RCC 7860 (cell line): Measurements from ENCODE around the gene MYO3A.
"Not testable (repeated sequence)": the region's sequence is repeated elsewhere in the genome, so short reads cannot be mapped to it uniquely, and the experiment has no call there.

ENCODE experiments used
- DNase-seq: peaks from one replicate; pipeline ENCODE4 v3.0.0-alpha.2; 2015; ENCODE audit warnings: low spot score
- FAIRE-seq: peaks from 2 replicates; lab custom pipeline; 2012; peaks lifted over from hg19 to GRCh38; lab: Jason Lieb, UNC

MYO3A gene

GRCh38 chr10:26081459-26081858 lies 147.4 kb downstream of the MYO3A start:
- no peak for FAIRE-seq
- DNase-seq: no peak

- DNase-seq (no peak), FAIRE-seq (no peak)
Measured at GRCh38 chr10:26085549-26085948, 151.5 kb downstream of the MYO3A start.

DNA sequence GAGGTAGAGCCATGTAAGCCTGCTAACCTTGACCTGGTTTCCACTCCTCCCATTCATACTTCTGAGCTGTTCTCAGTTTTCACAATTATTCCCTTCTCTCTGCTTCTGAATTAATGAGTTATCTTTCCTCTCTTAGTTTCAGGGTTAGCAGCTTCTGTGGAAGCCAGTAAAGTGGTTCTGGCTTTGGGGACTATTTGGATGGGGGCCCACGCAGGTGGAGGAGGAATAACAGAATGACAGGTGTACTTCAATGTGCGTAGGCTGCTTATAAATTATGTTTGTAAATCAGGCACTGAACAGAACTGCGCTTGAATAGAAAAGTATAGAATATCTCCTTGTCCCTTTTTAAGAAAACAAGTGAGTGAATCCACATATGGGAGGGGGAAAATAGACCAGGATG lies 153.6 kb downstream of the MYO3A start:
- FAIRE-seq (no peak), DNase-seq (no peak)

DNA sequence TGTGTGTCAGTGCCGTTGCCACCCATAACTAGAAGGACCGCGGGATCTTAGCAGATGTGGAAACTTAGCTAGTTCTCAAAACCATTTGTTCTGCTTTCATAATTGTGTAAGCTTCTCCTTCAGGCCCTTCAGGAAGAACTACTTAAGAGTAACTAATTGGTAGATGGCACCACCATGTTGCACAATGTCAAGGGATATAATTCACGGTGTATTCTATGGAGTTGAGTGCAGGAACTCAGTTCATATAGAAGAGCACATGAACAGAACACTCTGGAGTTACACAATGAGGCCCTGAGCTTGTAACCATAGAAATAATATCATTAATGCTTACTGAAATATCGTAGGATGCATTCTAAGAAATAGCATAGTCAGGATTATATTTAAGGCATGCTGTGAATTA lies 156.0 kb downstream of the MYO3A start:
- DNase-seq (no peak), FAIRE-seq (no peak)

DNA sequence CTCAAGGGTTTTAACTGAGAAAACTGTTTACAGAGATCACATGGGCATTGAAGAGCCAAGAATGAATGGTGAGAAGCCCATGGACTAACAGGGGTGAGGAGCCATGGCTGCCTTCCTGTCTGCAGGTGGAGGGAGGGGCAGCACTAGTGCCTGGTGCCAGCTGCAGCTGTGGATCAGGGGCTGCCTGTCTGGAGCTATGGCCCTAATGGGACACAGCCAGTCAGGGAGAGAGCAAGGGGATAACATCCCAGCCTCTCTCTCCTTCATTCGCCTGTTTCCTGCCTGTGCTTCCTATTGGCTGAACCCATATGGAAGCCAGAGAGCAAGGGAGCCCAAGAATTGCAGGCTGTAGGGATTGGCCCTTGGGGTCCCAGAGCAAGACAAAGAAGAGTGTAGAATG lies 156.7 kb downstream of the MYO3A start:
- FAIRE-seq (no peak), DNase-seq (no peak)

- DNase-seq (no peak), FAIRE-seq (no peak)
Measured at GRCh38 chr10:26093229-26093628, 159.2 kb downstream of the MYO3A start.

GRCh38 chr10:26095781-26096180 lies 161.8 kb downstream of the MYO3A start:
- no peak for FAIRE-seq

GRCh38 chr10:26097549-26097948 lies 163.5 kb downstream of the MYO3A start:
- FAIRE-seq, DNase-seq: not testable (repeated sequence)

More at GRCh38 chr10:26095781-26096180, 161.8 kb downstream of the MYO3A start:
- no peak for DNase-seq

DNA sequence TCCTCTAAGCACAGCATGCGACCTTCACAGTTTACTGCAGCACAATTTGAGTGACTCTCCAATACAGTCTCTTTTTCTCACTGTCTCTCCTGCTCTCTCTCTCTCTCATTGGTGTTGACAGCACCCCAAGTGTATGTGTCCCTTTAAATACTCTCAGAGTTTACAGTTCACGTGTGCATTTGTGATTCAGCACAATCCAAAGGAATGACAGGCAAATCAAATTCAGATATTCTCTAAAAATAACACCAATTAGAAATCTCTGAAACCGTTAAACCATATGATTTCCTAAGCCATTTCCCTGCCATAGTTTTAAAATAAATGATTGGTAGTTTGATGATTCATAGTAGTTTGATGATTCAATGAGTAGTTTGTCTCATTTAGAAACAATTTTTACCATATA lies 178.5 kb downstream of the MYO3A start:
- no peak for DNase-seq
- no peak for FAIRE-seq

DNA sequence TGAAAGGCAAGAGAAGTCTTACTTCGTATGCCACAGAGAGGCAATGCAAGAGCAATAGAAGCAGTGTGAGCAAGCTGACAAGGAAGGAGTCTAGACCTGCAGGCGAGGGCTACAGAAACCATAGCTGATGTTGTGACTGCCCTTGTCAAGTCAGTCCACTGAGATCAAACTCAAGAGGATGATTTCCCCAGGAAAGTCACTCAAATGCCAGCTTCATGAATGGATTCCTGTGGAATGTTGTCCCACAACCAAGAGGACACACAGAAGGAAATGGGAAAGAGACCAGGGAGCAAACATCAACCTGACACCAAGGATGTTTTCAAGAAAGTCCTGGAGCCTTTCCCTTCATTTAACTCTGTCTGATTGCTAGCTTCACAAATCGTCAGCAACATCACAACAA lies 204.6 kb downstream of the MYO3A start:
- FAIRE-seq: no peak
- no peak for DNase-seq

DNA sequence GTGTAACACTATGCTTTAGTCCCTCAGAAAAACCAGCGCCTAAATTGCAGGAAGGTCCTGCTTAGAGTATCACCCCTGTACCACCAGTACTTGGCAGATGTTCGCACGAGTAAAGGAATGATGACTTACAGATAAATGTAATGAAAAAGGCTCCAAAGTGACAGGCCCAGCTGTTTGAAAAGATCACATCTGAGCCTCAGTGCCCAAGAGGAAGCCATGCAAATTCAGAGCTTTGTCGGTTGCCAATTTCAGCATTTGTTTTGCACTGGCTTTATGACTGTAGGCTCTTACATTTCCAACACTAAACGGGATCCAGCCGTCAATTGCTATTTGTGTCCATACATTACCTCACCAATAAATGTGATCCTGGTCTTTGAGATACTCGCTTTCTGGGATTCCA lies 222.0 kb downstream of the MYO3A start:
- no peak for FAIRE-seq

GRCh38 chr10:26157734-26158133 lies 223.7 kb downstream of the MYO3A start:
- DNase-seq (no peak), FAIRE-seq (no peak)

More for the DNA sequence above, 222.0 kb downstream of the MYO3A start:
- no peak for DNase-seq

- DNase-seq (no peak), FAIRE-seq (no peak)
Measured at GRCh38 chr10:26169466-26169865, 235.4 kb downstream of the MYO3A start.

GRCh38 chr10:26172131-26172530 lies 238.1 kb downstream of the MYO3A start:
- DNase-seq (no peak), FAIRE-seq (no peak)

GRCh38 chr10:26173837-26174236 lies 239.8 kb downstream of the MYO3A start:
- FAIRE-seq: no peak
- DNase-seq: no peak

DNA sequence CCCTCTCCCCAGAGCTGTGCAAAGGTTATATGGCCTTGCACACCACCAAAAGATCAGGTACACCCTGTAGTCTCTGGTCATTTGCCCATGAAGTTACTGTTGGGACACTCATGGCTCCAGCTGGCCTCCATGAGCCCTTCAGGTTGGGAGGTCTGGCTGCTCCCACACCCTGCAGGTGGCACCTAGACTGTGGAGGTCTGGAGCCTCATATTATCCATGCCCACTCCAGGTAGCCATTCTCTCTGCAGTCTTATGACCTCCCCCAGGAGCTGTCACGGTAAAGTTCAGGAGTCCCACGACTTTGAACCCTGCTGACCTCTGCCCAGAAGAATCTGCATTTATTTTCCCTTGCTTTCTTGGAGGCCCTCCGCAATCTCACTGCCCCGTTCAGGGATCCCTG lies 243.3 kb downstream of the MYO3A start:
- DNase-seq (no peak), FAIRE-seq (no peak)

DNA sequence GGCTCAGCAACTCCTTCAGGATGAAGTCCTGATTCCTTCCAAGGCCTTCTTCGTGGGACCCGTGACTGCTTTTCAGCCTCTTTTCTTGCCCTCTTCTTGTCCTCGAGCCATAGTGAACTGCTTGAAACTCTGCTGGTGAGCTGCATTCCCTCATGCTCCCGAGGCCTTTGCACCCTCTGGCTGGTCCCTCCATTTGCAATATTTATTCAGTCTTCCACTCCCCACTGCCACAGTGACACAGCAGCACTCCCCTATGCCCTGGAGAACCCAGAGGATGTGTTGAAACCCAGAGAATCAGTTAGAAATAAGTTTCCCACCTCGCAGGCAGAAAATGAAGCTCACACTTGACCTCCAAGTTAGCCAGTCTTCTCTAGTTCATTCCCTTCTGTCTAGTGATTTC lies 260.2 kb downstream of the MYO3A start:
- DNase-seq: no peak
- no peak for FAIRE-seq

- DNase-seq: no peak
Measured at GRCh38 chr10:26197248-26197647, 263.2 kb downstream of the MYO3A start.

GRCh38 chr10:26198119-26198518 lies 264.1 kb downstream of the MYO3A start:
- FAIRE-seq: no peak

More at GRCh38 chr10:26197248-26197647, 263.2 kb downstream of the MYO3A start:
- FAIRE-seq: no peak

DNA sequence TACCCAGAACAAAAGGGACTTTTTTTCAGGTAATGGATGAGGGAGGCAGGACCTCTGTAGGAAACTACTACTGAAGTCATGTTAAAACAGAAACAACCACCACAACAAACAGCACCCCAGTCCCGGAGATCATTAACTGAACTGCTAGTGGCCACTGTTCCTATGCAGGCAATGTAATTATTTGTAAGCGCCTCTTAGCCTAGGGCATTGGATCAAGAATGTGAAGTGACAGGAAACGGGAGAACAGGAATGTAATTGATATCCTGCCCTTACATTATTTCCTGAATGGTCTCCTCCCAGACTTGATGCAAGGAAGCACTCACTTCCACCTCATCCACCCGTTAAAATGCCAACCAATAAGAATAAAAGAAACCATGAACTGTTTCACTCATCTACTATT lies 265.8 kb downstream of the MYO3A start:
- FAIRE-seq (no peak), DNase-seq (no peak)

More at GRCh38 chr10:26198119-26198518, 264.1 kb downstream of the MYO3A start:
- no peak for DNase-seq

DNA sequence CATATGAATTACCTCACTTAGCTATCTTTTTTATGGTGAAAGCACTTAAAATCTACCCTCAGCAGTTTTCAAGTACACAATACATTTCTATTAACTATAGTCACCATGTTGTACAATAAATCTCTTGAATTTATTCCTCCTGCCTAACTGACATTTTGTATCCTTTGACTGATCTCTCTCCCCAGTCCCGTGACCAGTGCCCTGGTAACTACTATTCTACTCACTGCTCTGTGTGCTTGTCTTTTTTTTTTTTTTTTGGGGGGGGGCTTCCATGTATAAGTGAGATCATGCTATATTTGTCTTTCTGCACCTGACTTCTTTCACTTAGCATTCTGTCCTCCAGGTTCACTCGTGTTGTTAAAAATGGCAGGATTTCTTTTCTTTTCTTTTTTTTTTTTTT lies 271.2 kb downstream of the MYO3A start:
- no peak for FAIRE-seq
- no peak for DNase-seq

DNA sequence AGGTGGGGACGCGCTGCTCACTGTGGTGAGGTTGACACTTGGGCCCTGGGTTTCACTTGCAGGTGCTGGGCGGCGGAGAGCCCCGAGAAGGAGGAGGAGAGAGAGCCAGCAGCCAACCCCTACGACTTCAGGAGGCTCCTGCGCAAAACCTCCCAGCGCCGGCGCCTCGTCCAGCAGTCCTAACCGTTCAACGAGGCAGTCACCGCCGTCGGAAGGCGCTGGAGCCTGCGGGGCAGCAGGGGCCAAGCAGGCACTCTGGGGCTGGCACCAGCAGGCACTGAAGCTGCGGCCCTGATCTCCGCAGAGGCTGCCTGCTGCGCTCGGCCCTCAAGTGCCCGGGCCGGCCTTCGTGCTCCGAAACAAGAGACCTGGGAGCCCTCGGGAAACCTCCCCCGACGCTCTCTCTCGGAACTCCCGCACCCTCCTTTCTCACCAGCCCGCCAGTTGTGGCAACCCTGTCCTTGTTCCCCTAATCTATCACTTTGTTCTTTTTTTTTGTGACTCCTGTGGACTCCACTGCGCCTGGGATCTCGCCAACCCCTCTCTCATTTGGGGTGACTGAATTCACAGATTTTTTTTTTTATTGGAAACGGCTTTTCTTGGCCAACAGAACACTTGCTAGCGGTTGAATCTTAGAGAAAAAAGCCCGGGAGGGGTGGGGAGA lies 277.9 kb downstream of the MYO3A start:
- FAIRE-seq (no peak), DNase-seq (no peak)

DNA sequence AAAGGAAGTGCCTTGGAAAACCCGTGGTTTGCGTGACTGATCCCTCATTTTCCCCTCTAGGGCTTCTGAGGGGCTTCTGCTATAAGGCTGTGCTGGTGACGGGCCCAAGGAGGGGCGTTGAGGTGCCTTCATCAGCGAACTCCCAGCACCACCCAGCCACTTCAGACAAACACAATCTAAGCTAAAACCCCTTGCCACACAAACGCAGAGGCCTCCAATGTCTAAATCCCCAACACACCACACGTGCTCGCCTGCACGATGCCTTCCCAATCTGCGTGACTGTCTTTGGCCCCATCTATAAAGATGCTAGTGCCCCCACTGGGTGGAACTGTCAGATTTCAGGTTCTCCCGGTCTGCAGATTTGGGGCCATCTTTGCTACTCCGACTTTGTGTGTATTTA lies 278.5 kb downstream of the MYO3A start:
- FAIRE-seq (no peak), DNase-seq (no peak)
